GM12874 (cell line): ENCODE measurements around the gene FXYD6.

Experiments used
- TF ChIP-seq, protein P1 (sequence below): IDR thresholded peaks from 2 replicates; pipeline ENCODE4 v1.5.1; 2011; ENCODE audit warnings: low read depth, mild to moderate bottlenecking, control low read depth, low read length, moderate library complexity; ENCODE audit not compliant: insufficient read depth

Gene FXYD6

DNA sequence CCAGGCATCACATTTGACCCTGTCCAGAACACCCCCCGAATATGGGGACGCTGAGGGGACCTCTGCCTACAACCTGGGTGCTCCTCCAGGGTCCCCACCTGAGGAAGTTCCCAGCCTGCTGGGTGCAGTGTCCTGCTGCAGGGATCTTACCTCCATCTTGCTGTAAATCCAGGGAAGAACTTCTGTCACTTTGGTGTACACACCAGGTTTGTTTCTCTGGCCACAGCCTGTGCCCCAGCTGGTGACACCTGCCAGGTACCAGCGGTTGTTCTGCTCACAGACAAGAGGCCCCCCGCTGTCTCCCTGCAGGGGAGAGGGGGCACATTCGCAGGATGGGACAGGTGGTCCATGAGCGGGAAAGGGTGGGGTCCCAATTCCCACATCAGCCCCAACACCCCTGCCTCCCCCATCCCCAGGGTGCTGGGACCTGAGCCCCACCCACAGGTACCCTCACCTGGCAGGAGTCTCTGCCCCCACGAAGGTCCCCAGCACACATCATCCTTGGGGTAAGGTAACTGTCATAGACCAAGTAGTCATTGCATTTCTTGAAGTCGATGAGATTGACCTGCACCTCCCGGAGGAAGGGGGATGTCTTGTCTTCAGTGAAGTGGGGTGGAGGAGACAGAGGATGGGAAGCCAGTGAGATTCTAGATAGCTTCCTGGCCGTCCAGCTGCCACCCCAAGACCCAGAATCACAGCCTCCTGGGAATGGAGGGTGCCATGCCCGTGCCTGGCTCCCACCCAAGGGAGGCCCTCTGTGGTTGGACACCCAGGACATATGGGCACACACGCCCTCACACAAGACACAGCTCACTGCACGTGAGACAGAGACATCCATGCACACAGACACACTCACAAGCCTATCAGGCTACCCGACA is 27.3 kb upstream of the FXYD6 start:
- TF ChIP-seq, protein P1, sequence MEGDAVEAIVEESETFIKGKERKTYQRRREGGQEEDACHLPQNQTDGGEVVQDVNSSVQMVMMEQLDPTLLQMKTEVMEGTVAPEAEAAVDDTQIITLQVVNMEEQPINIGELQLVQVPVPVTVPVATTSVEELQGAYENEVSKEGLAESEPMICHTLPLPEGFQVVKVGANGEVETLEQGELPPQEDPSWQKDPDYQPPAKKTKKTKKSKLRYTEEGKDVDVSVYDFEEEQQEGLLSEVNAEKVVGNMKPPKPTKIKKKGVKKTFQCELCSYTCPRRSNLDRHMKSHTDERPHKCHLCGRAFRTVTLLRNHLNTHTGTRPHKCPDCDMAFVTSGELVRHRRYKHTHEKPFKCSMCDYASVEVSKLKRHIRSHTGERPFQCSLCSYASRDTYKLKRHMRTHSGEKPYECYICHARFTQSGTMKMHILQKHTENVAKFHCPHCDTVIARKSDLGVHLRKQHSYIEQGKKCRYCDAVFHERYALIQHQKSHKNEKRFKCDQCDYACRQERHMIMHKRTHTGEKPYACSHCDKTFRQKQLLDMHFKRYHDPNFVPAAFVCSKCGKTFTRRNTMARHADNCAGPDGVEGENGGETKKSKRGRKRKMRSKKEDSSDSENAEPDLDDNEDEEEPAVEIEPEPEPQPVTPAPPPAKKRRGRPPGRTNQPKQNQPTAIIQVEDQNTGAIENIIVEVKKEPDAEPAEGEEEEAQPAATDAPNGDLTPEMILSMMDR = no peak

DNA sequence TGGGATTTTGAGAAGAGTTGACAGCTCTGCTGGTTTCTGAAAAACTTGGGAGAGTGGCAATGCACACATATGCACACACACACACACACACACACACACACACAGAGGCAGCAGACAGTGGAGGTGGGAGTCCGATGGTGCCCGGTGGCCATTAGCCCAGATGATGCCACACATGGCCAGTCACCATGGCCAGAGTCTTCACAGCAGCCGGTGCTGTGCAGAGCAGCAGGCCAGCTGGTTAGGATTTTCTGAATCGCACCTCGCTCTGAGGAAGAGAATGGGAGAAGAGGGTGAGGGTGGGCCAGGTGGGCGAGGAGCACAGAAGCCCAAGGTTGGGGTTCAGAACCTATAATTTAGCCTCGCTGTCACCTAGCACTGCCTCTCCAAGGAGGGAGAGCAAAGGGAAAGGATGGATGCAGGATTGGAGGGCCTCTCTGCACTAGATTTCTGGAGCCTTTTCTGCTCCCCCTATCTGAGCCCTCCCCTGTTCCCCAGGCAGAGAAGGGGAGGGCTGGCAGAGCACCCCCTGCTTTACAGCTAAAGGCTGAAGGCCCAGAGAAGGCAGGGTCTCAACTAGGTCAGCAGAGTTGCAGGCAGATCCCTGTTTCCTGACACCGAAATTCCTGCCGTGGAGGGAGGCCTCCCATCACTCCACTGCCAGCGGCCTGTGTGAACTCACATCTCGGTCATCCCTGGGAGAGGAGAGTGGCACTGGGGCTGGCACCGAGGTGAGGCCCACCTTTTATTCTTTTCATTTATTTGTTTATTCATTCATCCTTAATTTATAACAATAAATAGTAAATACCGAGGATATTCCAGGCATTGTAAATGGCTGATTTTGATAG is 25.8 kb upstream of the FXYD6 start:
- TF ChIP-seq, protein P1 = no peak

DNA sequence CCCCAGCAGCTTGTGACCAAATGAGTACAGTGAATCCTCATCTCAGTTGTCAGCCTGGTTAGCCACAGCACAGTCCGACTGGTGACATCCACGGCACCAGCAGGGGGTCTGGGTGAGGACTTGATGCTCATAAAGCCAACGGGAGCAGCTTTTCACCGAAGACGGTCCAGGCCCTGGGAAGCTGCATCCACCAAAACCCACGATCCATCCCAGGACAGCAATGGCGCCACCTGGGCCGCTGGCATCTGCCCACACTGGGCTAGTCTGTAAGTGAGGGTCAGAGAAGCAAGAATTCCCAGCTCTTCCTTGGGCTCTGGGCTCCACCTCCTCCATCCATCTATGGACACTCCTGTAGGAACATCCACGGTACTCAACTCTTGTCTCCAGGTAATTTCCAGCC is 25.1 kb upstream of the FXYD6 start:
- TF ChIP-seq, protein P1 = no peak

GRCh38 chr11:117900720-117901440 is 24.4 kb upstream of the FXYD6 start:
- TF ChIP-seq, protein P1 = no peak

GRCh38 chr11:117900121-117900648 is 23.7 kb upstream of the FXYD6 start:
- TF ChIP-seq, protein P1 = no peak

- TF ChIP-seq, protein P1 = no peak
Measured at GRCh38 chr11:117898059-117898458, 21.6 kb upstream of the FXYD6 start.
